K562 (cell line): Measurements from ENCODE around the gene TPO.

Experiments
- CTCF ChIP-seq, 3 experiments: IDR thresholded peaks in 2 of 3; conservative IDR thresholded peaks in 1 of 3; 2 replicates each; pipeline ENCODE4 v1.5.1; 2011 to 2012; ENCODE audit warnings: low read length in 3 of 3, mild to moderate bottlenecking in 3 of 3, control low read depth in 2 of 3, improper control_type of control experiment in 1 of 3, inconsistent platforms in 1 of 3, low read depth in 1 of 3, mixed read lengths in 1 of 3, moderate library complexity in 1 of 3; ENCODE audit not compliant: insufficient read depth in 2 of 3
- ETV6 ChIP-seq, 3 experiments: fragments of 150-350 bp in 1 of 3; sonication (generic) in 1 of 3; formaldehyde crosslinking in 1 of 3; IDR thresholded peaks; 2 replicates each; pipeline versions ENCODE4 v1.6.1 to v1.8.0; 2014 to 2022; ENCODE audit warnings: borderline replicate concordance in 2 of 3, low read depth in 2 of 3, antibody characterized with exemption in 1 of 3, low read length in 1 of 3, mild to moderate bottlenecking in 1 of 3, missing genetic modification reagents in 1 of 3
- GMEB1 ChIP-seq: fragments of 250-450 bp; sonication (Bioruptor Pico); IDR thresholded peaks from 2 replicates; pipeline ENCODE4 v1.4.0; 2020; ENCODE audit warnings: mild to moderate bottlenecking
- JUND ChIP-seq, 2 experiments: IDR thresholded peaks; 2 replicates in 1 of 2; 3 replicates in 1 of 2; pipeline ENCODE4 v1.6.1; 2011; ENCODE audit warnings: borderline replicate concordance in 2 of 2, low read depth in 2 of 2, low read length in 2 of 2, improper control_type of control experiment in 1 of 2, missing biosample characterization in 1 of 2, missing genetic modification characterization in 1 of 2, missing genetic modification reagents in 1 of 2
- MTA2 ChIP-seq: fragments of 450-650 bp; IDR thresholded peaks from 2 replicates; pipeline ENCODE4 v1.6.1; 2016; ENCODE audit warnings: low read depth
- MXI1 ChIP-seq: IDR thresholded peaks from 2 replicates; pipeline ENCODE4 v1.6.1; 2011; ENCODE audit warnings: low read depth, mild to moderate bottlenecking, improper control_type of control experiment, low read length
- POLR2AphosphoS2 ChIP-seq: IDR thresholded peaks from 2 replicates; pipeline ENCODE4 v1.6.1; 2012; ENCODE audit warnings: low read length, improper control_type of control experiment
- PURB ChIP-seq: sonication (generic); formaldehyde crosslinking; IDR thresholded peaks from 2 replicates; pipeline ENCODE4 v1.9.0; 2021; ENCODE audit warnings: low read depth, mild to moderate bottlenecking, missing genetic modification reagents
- RAD51 ChIP-seq: fragments of 450-650 bp; IDR thresholded peaks from 2 replicates; pipeline ENCODE4 v1.7.1; 2016; ENCODE audit warnings: low read depth, mild to moderate bottlenecking, borderline replicate concordance
- REST ChIP-seq, 2 experiments: fragments of 450-650 bp; formaldehyde crosslinking in 1 of 2; IDR thresholded peaks; 2 replicates each; pipeline versions ENCODE4 v1.4.0 to v1.6.1; 2014 to 2020; ENCODE audit warnings: mild to moderate bottlenecking in 2 of 2, borderline replicate concordance in 1 of 2, low read depth in 1 of 2
- ZNF354B ChIP-seq: fragments of 250-450 bp; sonication (Bioruptor Pico); IDR thresholded peaks from 2 replicates; pipeline ENCODE4 v1.4.0; 2020
- TF ChIP-seq, protein P1 (sequence below): fragments of 250-450 bp; sonication (Bioruptor Pico); IDR thresholded peaks from 2 replicates; pipeline ENCODE4 v1.5.0; 2021; ENCODE audit warnings: mild to moderate bottlenecking, moderate library complexity

GRCh38 chr2:1527153-1527992 lies 114.1 kb downstream of the TPO start:
- TF ChIP-seq CTCF (IDR thresholded peaks at IDR 0.05 in 2 of 3, conservative IDR thresholded peaks at IDR 0.05 in 1 of 3; ENCODE audit: insufficient read depth in 2 of 3, low read depth in 1 of 3, low read length in 3 of 3) (no peak), JUND (IDR thresholded peaks at IDR 0.05; ENCODE audit: borderline replicate concordance, low read depth, low read length) (no peak), JUND (tag; IDR thresholded peaks at IDR 0.05; ENCODE audit: borderline replicate concordance, low read depth, low read length) (no peak), GMEB1 (no peak), ETV6 (IDR thresholded peaks at IDR 0.05; ENCODE audit: borderline replicate concordance in 1 of 2, low read depth in 2 of 2, low read length in 1 of 2) (no peak), ETV6 (CRISPR knock-in tag; IDR thresholded peaks at IDR 0.05; ENCODE audit: borderline replicate concordance) (no peak), PURB (no peak), MTA2 (no peak), RAD51 (no peak), REST (IDR thresholded peaks at IDR 0.05; ENCODE audit: borderline replicate concordance) (no peak), REST (CRISPR knock-in tag; IDR thresholded peaks at IDR 0.05; ENCODE audit: low read depth) (no peak), ZNF354B (CRISPR knock-in tag) (no peak), MXI1 (no peak), POLR2AphosphoS2 (no peak)
- TF ChIP-seq, protein P1, sequence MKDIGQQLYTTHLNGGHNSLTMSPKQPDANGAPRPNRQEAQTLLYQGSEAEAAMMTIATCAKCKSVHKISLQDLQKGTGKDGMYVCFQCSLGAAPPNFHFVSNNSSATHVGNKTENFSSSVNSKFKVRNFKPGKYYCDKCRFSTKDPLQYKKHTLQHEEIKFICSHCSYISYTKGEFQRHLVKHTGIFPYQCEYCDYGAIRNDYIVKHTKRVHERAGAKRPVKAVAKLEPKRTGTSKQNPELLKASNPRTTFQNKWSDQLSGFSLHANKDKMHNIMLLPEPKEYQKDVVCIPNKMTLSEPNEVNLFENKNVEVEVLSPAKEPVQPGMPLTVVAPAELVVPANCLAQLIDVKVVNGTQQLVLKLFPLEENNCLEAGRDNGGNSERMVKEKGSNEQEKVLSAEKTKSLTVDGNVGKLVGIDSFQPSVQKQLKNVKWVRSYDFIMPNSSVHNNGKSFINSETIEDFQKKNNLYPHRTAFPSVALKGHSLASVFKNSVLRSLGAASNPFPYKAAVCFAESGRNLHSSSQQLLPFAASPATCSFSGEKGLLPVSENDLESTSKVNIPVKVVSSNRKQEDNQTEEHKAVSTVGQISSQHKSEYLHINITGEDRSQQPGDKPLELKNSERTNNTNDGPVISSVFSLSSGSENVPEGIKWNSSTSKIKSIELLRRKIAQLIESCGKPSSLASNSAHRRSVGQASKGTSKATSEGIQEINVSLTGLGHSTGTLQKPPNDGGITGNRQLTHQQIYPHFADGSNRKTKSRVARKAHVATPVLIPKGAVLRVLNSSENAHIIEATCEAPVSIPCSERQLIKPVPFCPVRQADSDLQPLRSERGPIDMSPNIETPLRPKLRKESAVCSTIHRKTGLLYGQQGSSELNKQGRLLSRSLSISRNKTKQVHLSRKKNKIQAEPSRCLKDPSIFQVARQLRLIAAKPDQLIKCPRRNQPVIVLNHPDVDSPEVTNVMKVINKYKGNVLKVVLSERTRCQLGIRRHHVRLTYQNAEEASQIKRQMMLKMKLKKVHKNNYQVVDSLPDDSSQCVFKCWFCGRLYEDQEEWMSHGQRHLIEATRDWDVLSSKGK (CRISPR knock-in tag) = no peak
